ENCODE results near the gene TOB1. TPM values are rescaled to one million over a fixed set of nuclear protein-coding genes. Genes with fewer than 3 reads are reported as not detected.

TOB1 gene
- total and polyA plus RNA-seq, 2 donors: 7.7 to 49.3 TPM

DNA sequence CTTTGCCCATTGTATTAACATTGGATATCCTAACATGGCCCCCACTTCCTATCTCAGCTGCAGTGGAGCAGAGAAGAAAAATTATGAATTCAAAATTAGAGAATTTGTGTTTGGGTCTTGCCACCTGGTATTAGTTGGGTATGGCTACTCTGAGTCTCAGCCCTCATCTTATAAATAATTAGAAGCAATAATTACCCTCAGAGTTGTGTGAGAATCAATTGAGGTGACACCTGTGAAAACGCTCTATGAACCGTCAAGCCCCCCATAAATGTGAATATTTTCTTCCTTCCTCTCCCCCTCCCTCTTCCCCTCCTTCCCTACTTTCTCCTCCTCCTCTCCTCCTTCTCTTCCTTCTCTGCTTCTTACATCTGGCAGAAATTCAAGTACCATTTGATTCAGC lies 8.9 kb upstream of the TOB1 start:
- no peak overlapping the region for H3K27ac ChIP-seq (ENCODE audit: low read depth in 1 of 2, low read length in 1 of 2)
- 86% methylated on average over 2 of the region's 2 CpGs for WGBS

DNA sequence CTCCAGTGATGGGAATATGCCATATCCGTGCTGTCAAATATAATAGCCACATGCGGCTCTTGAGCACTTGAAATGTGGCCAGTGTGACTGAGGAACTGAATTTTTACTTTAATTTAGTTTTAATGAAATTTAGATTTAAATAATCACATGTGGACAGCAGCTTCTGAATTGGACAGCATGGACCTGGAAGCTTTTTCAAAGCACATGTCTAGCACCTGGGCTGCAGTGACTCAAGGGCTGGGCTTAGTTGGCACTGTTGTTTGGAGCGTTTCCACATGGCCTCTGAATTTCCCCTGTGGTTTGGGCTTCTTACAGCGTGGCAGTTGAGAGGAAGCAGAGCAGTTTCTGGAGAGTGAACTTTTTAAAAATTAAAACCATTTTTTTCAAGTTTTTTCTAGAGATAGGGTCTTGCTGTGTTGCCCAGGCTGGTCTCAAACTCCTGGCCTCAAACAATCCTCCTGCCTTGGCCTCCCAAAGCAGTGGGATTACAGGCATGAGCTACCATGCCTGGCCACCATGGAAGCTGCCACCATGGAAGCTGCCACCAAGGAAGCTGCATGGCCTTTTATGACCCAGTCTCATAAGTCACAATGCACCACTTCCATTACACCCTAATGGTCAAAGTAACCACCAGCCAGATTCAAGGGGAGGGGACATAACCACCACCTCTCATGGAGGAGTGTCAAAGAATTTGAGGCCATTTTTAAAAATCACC lies 6.7 kb upstream of the TOB1 start:
- 11% methylated on average over 4 of the region's 4 CpGs for WGBS
- Histone ChIP-seq H3K4me1 (ENCODE audit: control insufficient read depth in 2 of 2, insufficient read depth in 2 of 2, low read length in 2 of 2) (peaks cover 16 to 31% of the 10 kb centered on the region in 2 donors), H3K36me3 (ENCODE audit: control insufficient read depth in 2 of 2, insufficient read depth in 2 of 2, low read length in 1 of 2) (no peaks in the 10 kb centered on the region), H3K27me3 (ENCODE audit: control insufficient read depth in 2 of 2, insufficient read depth in 1 of 2, low read length in 1 of 2) (no peaks in the 10 kb centered on the region), H3K4me3 (ENCODE audit: low read length in 2 of 2) (no peak overlapping the region), H3K9me3 (ENCODE audit: control insufficient read depth in 2 of 2, insufficient read depth in 1 of 2, low read length in 1 of 2) (no peaks in the 10 kb centered on the region), H3K27ac (ENCODE audit: low read depth in 1 of 2, low read length in 1 of 2) (peak overlapping the region in 1 of 2 donors; percentile 24)
- peak in 5 of 9 donors; percentile 26 to 74 (median 30) for DNase-seq (ENCODE audit: low read depth in 6 of 9, low spot score in 9 of 9)

More for the DNA sequence above, 8.9 kb upstream of the TOB1 start:
- peaks cover 16 to 30% of the 10 kb centered on the region in 2 donors for H3K4me1 ChIP-seq (ENCODE audit: control insufficient read depth in 2 of 2, insufficient read depth in 2 of 2, low read length in 2 of 2)
- H3K27me3 ChIP-seq (ENCODE audit: control insufficient read depth in 2 of 2, insufficient read depth in 1 of 2, low read length in 1 of 2): no peaks in the 10 kb centered on the region
- no peaks in the 10 kb centered on the region for H3K36me3 ChIP-seq (ENCODE audit: control insufficient read depth in 2 of 2, insufficient read depth in 2 of 2, low read length in 1 of 2)
- H3K9me3 ChIP-seq (ENCODE audit: control insufficient read depth in 2 of 2, insufficient read depth in 1 of 2, low read length in 1 of 2): peaks cover 0 to 4% of the 10 kb centered on the region in 2 donors
- H3K4me3 ChIP-seq (ENCODE audit: low read length in 2 of 2): no peak overlapping the region
- DNase-seq (ENCODE audit: low read depth in 6 of 9, low spot score in 9 of 9): no peak

DNA sequence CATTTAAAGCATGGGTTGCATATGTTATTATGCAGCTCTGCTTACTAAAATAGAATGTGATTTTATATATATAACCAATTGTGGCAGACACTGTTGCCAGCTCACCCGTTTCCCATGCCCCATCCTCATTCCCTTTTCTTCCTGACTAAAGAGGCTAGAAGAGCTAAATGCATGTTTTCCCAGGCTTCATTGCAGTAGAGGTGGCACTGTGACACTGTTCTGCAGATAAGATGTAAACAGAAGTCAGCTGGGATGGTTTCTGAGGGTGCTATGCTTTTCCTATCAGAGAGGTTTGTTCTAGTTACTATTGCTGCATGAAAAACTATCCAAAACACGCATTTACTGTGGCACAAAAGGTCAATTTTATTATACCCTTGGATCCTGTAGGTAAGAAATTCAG lies 5.7 kb upstream of the TOB1 start:
- Histone ChIP-seq H3K27me3 (ENCODE audit: control insufficient read depth in 2 of 2, insufficient read depth in 1 of 2, low read length in 1 of 2) (no peaks in the 10 kb centered on the region), H3K9me3 (ENCODE audit: control insufficient read depth in 2 of 2, insufficient read depth in 1 of 2, low read length in 1 of 2) (peaks cover 0 to 6% of the 10 kb centered on the region in 2 donors), H3K4me3 (ENCODE audit: low read length in 2 of 2) (no peak overlapping the region), H3K4me1 (ENCODE audit: control insufficient read depth in 2 of 2, insufficient read depth in 2 of 2, low read length in 2 of 2) (peaks cover 16 to 40% of the 10 kb centered on the region in 2 donors), H3K36me3 (ENCODE audit: control insufficient read depth in 2 of 2, insufficient read depth in 2 of 2, low read length in 1 of 2) (no peaks in the 10 kb centered on the region), H3K27ac (ENCODE audit: low read depth in 1 of 2, low read length in 1 of 2) (peak overlapping the region; percentile 8 to 41)
- DNase-seq (ENCODE audit: low read depth in 6 of 9, low spot score in 9 of 9): peak in 3 of 9 donors; percentile 18 to 52 (median 26)
- WGBS: 41% methylated on average over 2 of the region's 2 CpGs

DNA sequence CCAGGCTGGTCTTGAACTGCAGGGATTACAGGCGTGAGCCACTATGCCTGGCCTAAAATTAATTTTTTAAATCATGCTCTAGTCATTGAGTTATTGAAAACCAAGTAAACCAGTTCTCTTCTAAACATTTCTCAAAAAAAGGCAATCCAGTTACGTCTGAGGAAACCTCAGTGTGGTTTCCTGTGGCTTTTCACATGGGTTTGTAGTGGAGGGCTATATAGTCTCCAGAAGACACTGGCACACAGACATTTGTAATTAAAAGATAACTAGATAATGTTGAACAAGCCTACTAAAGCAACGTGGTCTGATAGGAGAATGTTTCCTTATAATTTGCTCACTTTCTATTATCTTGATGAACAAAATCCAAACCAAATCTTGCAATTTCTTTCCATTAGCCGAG lies 5.2 kb upstream of the TOB1 start:
- Histone ChIP-seq H3K27me3 (ENCODE audit: control insufficient read depth in 2 of 2, insufficient read depth in 1 of 2, low read length in 1 of 2) (no peaks in the 10 kb centered on the region), H3K36me3 (ENCODE audit: control insufficient read depth in 2 of 2, insufficient read depth in 2 of 2, low read length in 1 of 2) (no peaks in the 10 kb centered on the region), H3K9me3 (ENCODE audit: control insufficient read depth in 2 of 2, insufficient read depth in 1 of 2, low read length in 1 of 2) (peaks cover 0 to 7% of the 10 kb centered on the region in 2 donors), H3K4me3 (ENCODE audit: low read length in 2 of 2) (peak overlapping the region in 1 of 2 donors; percentile 8), H3K4me1 (ENCODE audit: control insufficient read depth in 2 of 2, insufficient read depth in 2 of 2, low read length in 2 of 2) (peaks cover 16 to 40% of the 10 kb centered on the region in 2 donors), H3K27ac (ENCODE audit: low read depth in 1 of 2, low read length in 1 of 2) (no peak overlapping the region)
- DNase-seq (ENCODE audit: low read depth in 6 of 9, low spot score in 9 of 9): peak in 7 of 9 donors; percentile 19 to 80 (median 45)
- 4% methylated on average over 4 of the region's 4 CpGs for WGBS

DNA sequence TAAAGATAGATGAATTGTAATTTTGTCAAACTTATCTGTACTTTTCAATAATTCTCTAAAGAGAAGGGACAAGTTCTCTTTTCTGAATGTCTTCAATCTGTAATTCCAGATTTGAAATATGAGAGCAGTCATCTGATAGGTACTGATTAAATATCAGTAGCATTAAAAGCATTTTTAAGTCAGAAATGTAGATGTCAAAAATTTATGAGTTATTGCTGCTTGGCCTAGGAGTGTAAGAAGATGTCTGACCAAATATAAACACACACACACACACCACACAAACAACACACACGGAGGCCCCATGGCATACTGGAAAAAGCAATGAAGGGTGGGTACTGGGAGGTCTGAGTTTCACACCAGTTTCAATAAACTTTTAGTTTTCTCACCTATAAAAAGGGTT lies 2.4 kb upstream of the TOB1 start:
- WGBS: 92% methylated on average over 1 of the region's 1 CpG
- Histone ChIP-seq H3K4me3 (ENCODE audit: low read length in 2 of 2) (no peak overlapping the region), H3K4me1 (ENCODE audit: control insufficient read depth in 2 of 2, insufficient read depth in 2 of 2, low read length in 2 of 2) (peaks cover 17 to 40% of the 10 kb centered on the region in 2 donors)

DNA sequence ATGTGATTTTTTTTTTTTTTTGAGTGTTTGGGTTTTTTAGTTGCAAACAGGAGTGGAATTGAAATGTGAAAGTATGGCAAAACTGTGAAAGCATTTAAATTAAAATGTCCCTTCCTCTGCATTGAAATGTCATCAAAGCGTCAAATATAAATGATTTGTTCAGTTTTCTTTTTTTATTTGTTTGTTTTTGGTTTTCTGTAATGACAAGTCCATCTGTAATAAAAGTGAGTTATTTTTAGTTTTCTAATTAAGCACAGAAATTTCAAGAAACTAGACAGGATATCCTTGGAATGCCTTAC lies 1.9 kb upstream of the TOB1 start:
- no peaks in the 10 kb centered on the region for H3K27me3 ChIP-seq (ENCODE audit: control insufficient read depth in 2 of 2, insufficient read depth in 1 of 2, low read length in 1 of 2)
- DNase-seq (ENCODE audit: low read depth in 6 of 9, low spot score in 9 of 9): no peak
- peak overlapping the region; percentile 96 for H3K4me3 ChIP-seq (ENCODE audit: low read length in 2 of 2)
- peaks cover 22 to 41% of the 10 kb centered on the region in 2 donors for H3K4me1 ChIP-seq (ENCODE audit: control insufficient read depth in 2 of 2, insufficient read depth in 2 of 2, low read length in 2 of 2)
- H3K36me3 ChIP-seq (ENCODE audit: control insufficient read depth in 2 of 2, insufficient read depth in 2 of 2, low read length in 1 of 2): peaks cover 4 to 7% of the 10 kb centered on the region in 2 donors
- peaks cover 0 to 7% of the 10 kb centered on the region in 2 donors for H3K9me3 ChIP-seq (ENCODE audit: control insufficient read depth in 2 of 2, insufficient read depth in 1 of 2, low read length in 1 of 2)
- H3K27ac ChIP-seq (ENCODE audit: low read depth in 1 of 2, low read length in 1 of 2): peak overlapping the region; percentile 100
- 26% methylated on average over 1 of the region's 1 CpG for WGBS

More for the DNA sequence above, 2.4 kb upstream of the TOB1 start:
- Histone ChIP-seq H3K27me3 (ENCODE audit: control insufficient read depth in 2 of 2, insufficient read depth in 1 of 2, low read length in 1 of 2) (no peaks in the 10 kb centered on the region), H3K27ac (ENCODE audit: low read depth in 1 of 2, low read length in 1 of 2) (no peak overlapping the region), H3K9me3 (ENCODE audit: control insufficient read depth in 2 of 2, insufficient read depth in 1 of 2, low read length in 1 of 2) (peaks cover 0 to 7% of the 10 kb centered on the region in 2 donors), H3K36me3 (ENCODE audit: control insufficient read depth in 2 of 2, insufficient read depth in 2 of 2, low read length in 1 of 2) (peaks cover 0 to 2% of the 10 kb centered on the region in 2 donors)
- DNase-seq (ENCODE audit: low read depth in 6 of 9, low spot score in 9 of 9): no peak

DNA sequence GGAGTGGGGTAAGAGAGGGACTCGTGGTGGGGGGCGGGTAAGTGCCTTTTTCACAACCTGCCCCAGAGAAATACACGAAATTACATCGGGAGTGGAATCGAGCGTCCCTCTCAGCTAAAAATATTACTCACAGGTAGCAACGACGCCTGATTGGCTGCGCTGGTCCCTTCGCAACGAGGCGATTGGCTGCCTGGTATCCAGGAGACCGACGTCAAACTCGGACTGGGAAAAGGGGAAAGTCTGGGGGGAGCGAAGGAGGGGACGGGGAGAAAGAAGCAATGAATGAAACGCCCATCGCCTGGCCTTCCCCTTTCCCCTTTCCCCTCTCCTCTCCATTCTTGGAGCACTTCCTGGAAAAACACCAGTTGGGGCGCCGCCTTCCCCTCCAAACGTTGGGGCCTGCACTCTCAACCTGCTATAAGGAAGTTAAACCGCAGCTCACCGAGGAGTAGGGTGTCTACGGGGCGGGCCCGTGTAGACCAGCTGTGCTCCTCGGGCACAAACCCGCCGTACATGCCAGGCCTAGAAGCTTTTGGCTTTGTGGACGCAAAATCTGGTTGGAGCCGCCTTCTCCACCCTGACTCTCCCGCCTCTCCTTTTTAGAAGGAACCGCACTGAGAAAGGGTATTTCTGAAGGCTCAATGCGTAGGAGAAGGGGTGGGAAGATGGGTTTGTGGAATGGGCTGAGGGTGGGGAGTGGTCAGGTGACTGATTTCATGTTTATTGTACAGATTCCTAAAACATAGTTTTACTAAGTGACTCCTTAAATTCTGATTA lies 1.4 kb upstream of the TOB1 start:
- peaks cover 0 to 7% of the 10 kb centered on the region in 2 donors for H3K9me3 ChIP-seq (ENCODE audit: control insufficient read depth in 2 of 2, insufficient read depth in 1 of 2, low read length in 1 of 2)
- peak; percentile 87 to 97 (median 92) for DNase-seq (ENCODE audit: low read depth in 6 of 9, low spot score in 9 of 9)
- H3K4me3 ChIP-seq (ENCODE audit: low read length in 2 of 2): peak overlapping the region; percentile 96
- peaks cover 7 to 10% of the 10 kb centered on the region in 2 donors for H3K36me3 ChIP-seq (ENCODE audit: control insufficient read depth in 2 of 2, insufficient read depth in 2 of 2, low read length in 1 of 2)
- peak overlapping the region; percentile 100 for H3K27ac ChIP-seq (ENCODE audit: low read depth in 1 of 2, low read length in 1 of 2)
- under 1% methylated on average over 35 of the region's 35 CpGs for WGBS
- H3K27me3 ChIP-seq (ENCODE audit: control insufficient read depth in 2 of 2, insufficient read depth in 1 of 2, low read length in 1 of 2): no peaks in the 10 kb centered on the region
- H3K4me1 ChIP-seq (ENCODE audit: control insufficient read depth in 2 of 2, insufficient read depth in 2 of 2, low read length in 2 of 2): peaks cover 22 to 38% of the 10 kb centered on the region in 2 donors

DNA sequence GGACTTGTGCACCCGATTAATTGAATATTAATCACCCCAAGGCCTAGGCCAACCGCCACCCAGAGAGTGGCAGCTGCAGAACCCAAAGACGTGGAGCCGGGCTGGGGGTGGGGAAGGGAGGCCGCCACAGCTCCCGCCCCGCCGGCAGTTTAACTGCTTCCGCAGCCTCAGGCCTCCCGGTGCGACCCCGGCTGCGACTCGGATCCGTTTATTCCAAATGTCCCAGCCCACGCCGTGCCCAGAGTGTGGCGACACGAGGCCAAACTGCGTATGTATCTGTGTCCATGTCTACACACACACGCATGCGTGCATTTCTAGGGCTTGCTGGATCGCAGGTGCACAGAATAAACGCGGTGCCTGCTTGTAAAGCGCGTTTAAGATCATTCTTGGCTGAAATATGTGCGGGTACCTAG lies 802 bp upstream of the TOB1 start:
- under 1% methylated on average over 28 of the region's 28 CpGs for WGBS
- Histone ChIP-seq H3K9me3 (ENCODE audit: control insufficient read depth in 2 of 2, insufficient read depth in 1 of 2, low read length in 1 of 2) (peaks cover 0 to 7% of the 10 kb centered on the region in 2 donors), H3K27me3 (ENCODE audit: control insufficient read depth in 2 of 2, insufficient read depth in 1 of 2, low read length in 1 of 2) (no peaks in the 10 kb centered on the region), H3K4me3 (ENCODE audit: low read length in 2 of 2) (peak overlapping the region; percentile 96), H3K4me1 (ENCODE audit: control insufficient read depth in 2 of 2, insufficient read depth in 2 of 2, low read length in 2 of 2) (peaks cover 21 to 32% of the 10 kb centered on the region in 2 donors), H3K36me3 (ENCODE audit: control insufficient read depth in 2 of 2, insufficient read depth in 2 of 2, low read length in 1 of 2) (peaks cover 7 to 11% of the 10 kb centered on the region in 2 donors), H3K27ac (ENCODE audit: low read depth in 1 of 2, low read length in 1 of 2) (peak overlapping the region; percentile 100)
- peak in 1 of 9 donors; percentile 76 for DNase-seq (ENCODE audit: low read depth in 6 of 9, low spot score in 9 of 9)

DNA sequence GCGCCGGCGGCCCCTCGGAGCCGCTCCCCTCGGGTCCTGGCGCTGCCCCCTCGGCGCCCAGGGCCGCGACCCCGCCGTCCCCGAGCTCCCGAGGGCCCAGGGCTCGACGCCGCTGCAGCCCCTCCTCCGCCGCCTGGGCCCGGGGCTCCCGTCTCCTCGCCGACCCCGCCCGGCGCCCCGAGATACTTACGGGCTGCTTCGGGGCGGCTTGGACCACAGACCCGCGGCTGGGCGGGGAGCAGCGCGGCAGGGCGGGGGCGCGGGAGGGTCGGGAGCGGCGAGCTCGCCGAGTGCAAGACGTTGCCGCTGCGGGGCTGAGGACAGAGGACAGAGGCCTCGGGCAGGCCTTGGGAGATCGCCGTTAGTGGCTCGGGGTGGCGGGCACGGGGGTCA lies 290 bp downstream of the TOB1 start:
- H3K36me3 ChIP-seq (ENCODE audit: control insufficient read depth in 2 of 2, insufficient read depth in 2 of 2, low read length in 1 of 2): peaks cover 7 to 15% of the 10 kb centered on the region in 2 donors
- WGBS: under 1% methylated on average over 53 of the region's 53 CpGs
- no peaks in the 10 kb centered on the region for H3K27me3 ChIP-seq (ENCODE audit: control insufficient read depth in 2 of 2, insufficient read depth in 1 of 2, low read length in 1 of 2)
- H3K4me1 ChIP-seq (ENCODE audit: control insufficient read depth in 2 of 2, insufficient read depth in 2 of 2, low read length in 2 of 2): peaks cover 12 to 23% of the 10 kb centered on the region in 2 donors
- peak overlapping the region; percentile 81 to 96 for H3K4me3 ChIP-seq (ENCODE audit: low read length in 2 of 2)
- DNase-seq (ENCODE audit: low read depth in 6 of 9, low spot score in 9 of 9): no peak
- peak overlapping the region; percentile 87 to 97 for H3K27ac ChIP-seq (ENCODE audit: low read depth in 1 of 2, low read length in 1 of 2)
- H3K9me3 ChIP-seq (ENCODE audit: control insufficient read depth in 2 of 2, insufficient read depth in 1 of 2, low read length in 1 of 2): peaks cover 0 to 7% of the 10 kb centered on the region in 2 donors

All from thymus (tissue), 11 donors.